HCT116 (cell line): ENCODE results near the gene CTSW. TPM values are rescaled to one million over a fixed set of nuclear protein-coding genes. Genes with fewer than 3 reads are reported as not detected.

Source experiments
- ATAC-seq: fragments of 200-7000 bp; cut with Tn5 transposase; 2 replicates; pipeline ENCODE4 v1.9.1; 2020; ENCODE audit warnings: mild to moderate bottlenecking, moderate library complexity
- BruUV-seq: library from RNA; stranded (reverse); fragments of 400-500 nt; replicated peaks from 2 replicates; lab custom pipeline; 2021; lab: Mats Ljungman, UMichigan
- CTCF ChIA-PET: fragments of 300-600 bp; sonication (Branson Sonifier 250); formaldehyde crosslinking; loops from one replicate; lab custom pipeline; 2021; ENCODE audit warnings: antibody characterized with exemption; lab: Charles Lee
- POLR2A ChIA-PET: fragments of 300-600, 350-600 bp; sonication (Branson Sonifier 250); formaldehyde crosslinking; loops from one replicate; lab custom pipeline; 2021; ENCODE audit warnings: antibody characterized with exemption; lab: Charles Lee
- RAD21 ChIA-PET, 2 experiments: fragments of 300-600 bp; sonication (Branson Sonifier 250); formaldehyde crosslinking; loops; one replicate each; lab custom pipeline; 2023; ENCODE audit warnings: low total read pairs in 2 of 2; ENCODE audit not compliant: uncharacterized antibody in 2 of 2, unreplicated experiment in 2 of 2, low non-redundant PET in 1 of 2; lab: Charles Lee
- DNase-seq: peaks from one replicate; pipeline ENCODE4 v3.0.0-alpha.2; 2010; ENCODE audit warnings: low read depth, low spot score
- H2AFZ ChIP-seq: fragments of 200-600 bp; shearing (Covaris generic), sonication (generic); 2 replicates; pipeline ENCODE4 v1.6.1; 2017; ENCODE audit warnings: low read depth, mixed run types, mixed read lengths, antibody characterized with exemption, low read length; ENCODE audit not compliant: poor library complexity, severe bottlenecking
- H3K27ac ChIP-seq: 2 replicates; pipeline ENCODE4 v1.5.1; 2012; ENCODE audit warnings: low read depth, low read length
- H3K27me3 ChIP-seq: fragments of 200-600 bp; sonication (generic); 2 replicates; pipeline ENCODE4 v1.6.1; 2016; ENCODE audit warnings: mixed run types, low read length, mixed read lengths; ENCODE audit not compliant: insufficient read depth
- H3K36me3 ChIP-seq, 2 experiments: fragments of 200-500 bp in 1 of 2; fragments of 200-600 bp in 1 of 2; sonication (Bioruptor generic) in 1 of 2; sonication (generic) in 1 of 2; 2 replicates each; pipeline versions ENCODE4 v1.5.1 to v1.6.1; 2014 to 2016; ENCODE audit warnings: low read length in 2 of 2, inconsistent platforms in 1 of 2, mixed read lengths in 1 of 2, mixed run types in 1 of 2; ENCODE audit not compliant: insufficient read depth in 2 of 2, control insufficient read depth in 1 of 2
- H3K4me1 ChIP-seq, 2 experiments: fragments of 200-600 bp in 1 of 2; sonication (generic) in 1 of 2; 2 replicates each; pipeline versions ENCODE4 v1.5.1 to v1.6.1; 2012 to 2017; ENCODE audit warnings: low read length in 2 of 2, inconsistent platforms in 1 of 2, mild to moderate bottlenecking in 1 of 2, mixed read lengths in 1 of 2, mixed run types in 1 of 2, moderate library complexity in 1 of 2; ENCODE audit not compliant: insufficient read depth in 2 of 2, control insufficient read depth in 1 of 2
- H3K4me2 ChIP-seq: fragments of 200-600 bp; sonication (generic); 2 replicates; pipeline ENCODE4 v1.6.1; 2017; ENCODE audit warnings: mixed run types, low read length, mixed read lengths
- H3K4me3 ChIP-seq, 2 experiments: fragments of 200-600 bp in 1 of 2; sonication (generic) in 1 of 2; replicated peaks in 1 of 2; 2 replicates each; pipeline ENCODE4 v1.5.1; 2011 to 2016; ENCODE audit warnings: low read length in 2 of 2, control low read depth in 1 of 2, low read depth in 1 of 2, mild to moderate bottlenecking in 1 of 2, mixed read lengths in 1 of 2, mixed run types in 1 of 2
- H3K79me2 ChIP-seq: fragments of 200-600 bp; sonication (generic); 2 replicates; pipeline ENCODE4 v1.6.1; 2017; ENCODE audit warnings: mild to moderate bottlenecking, mixed run types, low read length, moderate library complexity, mixed read lengths; ENCODE audit not compliant: insufficient read depth
- H3K9ac ChIP-seq: fragments of 200-600 bp; sonication (generic); 2 replicates; pipeline ENCODE4 v1.6.1; 2016; ENCODE audit warnings: low read length, mixed read lengths
- H3K9me2 ChIP-seq: fragments of 200-600 bp; sonication (generic), shearing (Covaris generic); 2 replicates; pipeline ENCODE4 v1.6.1; 2017; ENCODE audit warnings: mixed run types, mild to moderate bottlenecking, moderate library complexity; ENCODE audit not compliant: insufficient read depth
- H3K9me3 ChIP-seq, 2 experiments: fragments of 200-500 bp in 1 of 2; fragments of 200-600 bp in 1 of 2; sonication (Bioruptor generic) in 1 of 2; sonication (generic) in 1 of 2; 2 replicates each; pipeline ENCODE4 v1.6.1; 2014 to 2017; ENCODE audit warnings: low read length in 2 of 2, mixed read lengths in 2 of 2, inconsistent platforms in 1 of 2, low read depth in 1 of 2, mild to moderate bottlenecking in 1 of 2, mixed run types in 1 of 2, moderate library complexity in 1 of 2; ENCODE audit not compliant: control insufficient read depth in 1 of 2, insufficient read depth in 1 of 2
- H4K20me1 ChIP-seq: fragments of 200-600 bp; sonication (generic), shearing (Covaris generic); 2 replicates; pipeline ENCODE4 v1.6.1; 2017; ENCODE audit warnings: mixed run types, mild to moderate bottlenecking, moderate library complexity; ENCODE audit not compliant: insufficient read depth
- CBX3 ChIP-seq: IDR thresholded peaks from 2 replicates; pipeline ENCODE4 v1.6.1; 2012; ENCODE audit warnings: low read depth
- CEBPB ChIP-seq: IDR thresholded peaks from 2 replicates; pipeline ENCODE4 v1.6.1; 2012; ENCODE audit warnings: low read depth
- CTCF ChIP-seq, 3 experiments: fragments of 200-600 bp in 1 of 3; sonication (generic) in 1 of 3; IDR thresholded peaks in 2 of 3; conservative IDR thresholded peaks in 1 of 3; 2 replicates each; pipeline ENCODE4 v1.5.1; 2012 to 2017; ENCODE audit warnings: low read depth in 2 of 3, low read length in 2 of 3, antibody characterized with exemption in 1 of 3, borderline replicate concordance in 1 of 3, control low read depth in 1 of 3, mild to moderate bottlenecking in 1 of 3, mixed read lengths in 1 of 3, mixed run types in 1 of 3, moderate library complexity in 1 of 3; ENCODE audit not compliant: insufficient read depth in 1 of 3
- EGR1 ChIP-seq: IDR thresholded peaks from 2 replicates; pipeline ENCODE4 v1.6.1; 2012; ENCODE audit warnings: low read depth
- ELF1 ChIP-seq: IDR thresholded peaks from 2 replicates; pipeline ENCODE4 v1.6.1; 2012; ENCODE audit warnings: low read depth, borderline replicate concordance
- EZH2 ChIP-seq: fragments of 200-600 bp; sonication (generic); IDR thresholded peaks from 2 replicates; pipeline ENCODE4 v1.6.1; 2017; ENCODE audit warnings: antibody characterized with exemption, mixed run types
- FOSL1 ChIP-seq: IDR thresholded peaks from 2 replicates; pipeline ENCODE4 v1.6.1; 2012; ENCODE audit warnings: low read depth
- JUND ChIP-seq: IDR thresholded peaks from 2 replicates; pipeline ENCODE4 v1.6.1; 2012
- POLR2A ChIP-seq: IDR thresholded peaks from 2 replicates; pipeline ENCODE4 v1.7.0; 2011; ENCODE audit warnings: borderline replicate concordance; ENCODE audit not compliant: insufficient read depth, insufficient read length; ENCODE audit errors: extremely low read depth
- POLR2AphosphoS5 ChIP-seq: IDR thresholded peaks from 2 replicates; pipeline ENCODE4 v1.6.1; 2011; ENCODE audit warnings: mild to moderate bottlenecking, low read depth, low read length, moderate library complexity
- RAD21 ChIP-seq: IDR thresholded peaks from 2 replicates; pipeline ENCODE4 v1.6.1; 2012; ENCODE audit warnings: low read depth, mild to moderate bottlenecking
- SIN3A ChIP-seq: IDR thresholded peaks from 2 replicates; pipeline ENCODE4 v1.6.1; 2012; ENCODE audit warnings: low read depth
- SP1 ChIP-seq: IDR thresholded peaks from 2 replicates; pipeline ENCODE4 v1.6.1; 2012; ENCODE audit warnings: low read depth
- SRF ChIP-seq: IDR thresholded peaks from 2 replicates; pipeline ENCODE4 v1.6.1; 2012; ENCODE audit warnings: low read depth
- TCF7L2 ChIP-seq: IDR thresholded peaks from 2 replicates; pipeline ENCODE4 v1.7.0; 2011; ENCODE audit warnings: borderline replicate concordance, inconsistent platforms; ENCODE audit not compliant: insufficient read depth, insufficient read length; ENCODE audit errors: extremely low read depth
- YY1 ChIP-seq: IDR thresholded peaks from 2 replicates; pipeline ENCODE4 v1.6.1; 2011; ENCODE audit warnings: low read length, low read depth, moderate library complexity, mild to moderate bottlenecking; ENCODE audit not compliant: insufficient replicate concordance; ENCODE audit errors: extremely low read depth
- ZFX ChIP-seq: fragments of 450-650 bp; IDR thresholded peaks from 2 replicates; pipeline ENCODE4 v1.6.1; 2017
- intact Hi-C: fragments of 100-400 bp; cut with micrococcal nuclease; formaldehyde crosslinking; loops from 2 replicates; pipeline ENCODE4 v1.10.0; 2022
- total RNA-seq: library from RNA; stranded (reverse); gene quantifications from one replicate; pipeline ENCODE4 v1.2.1, GENCODE V29; 2021; ENCODE audit not compliant: unreplicated experiment
- TF ChIP-seq, protein P1 (sequence below): IDR thresholded peaks from 2 replicates; pipeline ENCODE4 v1.6.1; 2012
- TF ChIP-seq, protein P2 (sequence below): IDR thresholded peaks from 2 replicates; pipeline ENCODE4 v1.6.1; 2011; ENCODE audit warnings: mild to moderate bottlenecking, low read length, moderate library complexity; ENCODE audit not compliant: insufficient replicate concordance; ENCODE audit errors: extremely low read depth
- TF ChIP-seq, protein P3 (sequence below): IDR thresholded peaks from 2 replicates; pipeline ENCODE4 v1.6.1; 2012

The CTSW gene
- total RNA-seq, 1 experiment from 2014 or later = not detected

GRCh38 chr11:65869643-65870306 is 9.9 kb upstream of the CTSW start:
- ChIA-PET RAD21 (no interaction called here), POLR2A (interaction anchor here (1.5 to 4.8 kb wide), 3 partner anchors 10 to 20 kb away, joined by 4 to 36 read pairs (median 5); partner anchors contain the start of genes CCDC85B, CFL1 and MUS81), CTCF (interaction anchor here (2.1 kb wide), 1 partner anchor 10 kb away, joined by 12 read pairs; the partner anchor contains the start of gene MUS81)
- Histone ChIP-seq H3K9ac (no peak overlapping the region), H3K27me3 (no peaks in the 10 kb centered on the region), H4K20me1 (no peaks in the 10 kb centered on the region), H3K36me3 (peaks cover 2 to 3% of the 10 kb centered on the region in 2 experiments; a peak in 3 of 4 replicates), H3K79me2 (no peaks in the 10 kb centered on the region), H3K9me2 (no peaks in the 10 kb centered on the region), H3K4me2 (no peak overlapping the region), H3K9me3 (no peaks in the 10 kb centered on the region), H3K4me1 (peaks cover 10 to 13% of the 10 kb centered on the region in 2 experiments; a peak in 3 of 4 replicates), H2AFZ (no peak overlapping the region), H3K4me3 (no peak overlapping the region), H3K27ac (no peak overlapping the region)
- TF ChIP-seq SIN3A = no peak
- TF ChIP-seq POLR2A = no peak
- no peak for TF ChIP-seq TCF7L2
- no peak for TF ChIP-seq SRF
- TF ChIP-seq EGR1 = no peak
- no peak for TF ChIP-seq ELF1
- TF ChIP-seq ZFX = no peak
- TF ChIP-seq JUND = no peak
- TF ChIP-seq CBX3 = no peak
- TF ChIP-seq, protein P1, sequence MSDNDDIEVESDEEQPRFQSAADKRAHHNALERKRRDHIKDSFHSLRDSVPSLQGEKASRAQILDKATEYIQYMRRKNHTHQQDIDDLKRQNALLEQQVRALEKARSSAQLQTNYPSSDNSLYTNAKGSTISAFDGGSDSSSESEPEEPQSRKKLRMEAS = no peak
- TF ChIP-seq CEBPB = no peak
- TF ChIP-seq YY1 = no peak
- TF ChIP-seq, protein P2, sequence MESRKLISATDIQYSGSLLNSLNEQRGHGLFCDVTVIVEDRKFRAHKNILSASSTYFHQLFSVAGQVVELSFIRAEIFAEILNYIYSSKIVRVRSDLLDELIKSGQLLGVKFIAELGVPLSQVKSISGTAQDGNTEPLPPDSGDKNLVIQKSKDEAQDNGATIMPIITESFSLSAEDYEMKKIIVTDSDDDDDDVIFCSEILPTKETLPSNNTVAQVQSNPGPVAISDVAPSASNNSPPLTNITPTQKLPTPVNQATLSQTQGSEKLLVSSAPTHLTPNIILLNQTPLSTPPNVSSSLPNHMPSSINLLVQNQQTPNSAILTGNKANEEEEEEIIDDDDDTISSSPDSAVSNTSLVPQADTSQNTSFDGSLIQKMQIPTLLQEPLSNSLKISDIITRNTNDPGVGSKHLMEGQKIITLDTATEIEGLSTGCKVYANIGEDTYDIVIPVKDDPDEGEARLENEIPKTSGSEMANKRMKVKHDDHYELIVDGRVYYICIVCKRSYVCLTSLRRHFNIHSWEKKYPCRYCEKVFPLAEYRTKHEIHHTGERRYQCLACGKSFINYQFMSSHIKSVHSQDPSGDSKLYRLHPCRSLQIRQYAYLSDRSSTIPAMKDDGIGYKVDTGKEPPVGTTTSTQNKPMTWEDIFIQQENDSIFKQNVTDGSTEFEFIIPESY = no peak
- TF ChIP-seq FOSL1 = no peak
- TF ChIP-seq CTCF (IDR thresholded peaks at IDR 0.05 in 2 of 3, conservative IDR thresholded peaks at IDR 0.05 in 1 of 3; ENCODE audit: borderline replicate concordance in 1 of 3, insufficient read depth in 1 of 3, low read depth in 2 of 3, low read length in 2 of 3) = no peak
- no peak for TF ChIP-seq POLR2AphosphoS5
- TF ChIP-seq EZH2 = no peak
- TF ChIP-seq SP1 = no peak
- TF ChIP-seq, protein P3, sequence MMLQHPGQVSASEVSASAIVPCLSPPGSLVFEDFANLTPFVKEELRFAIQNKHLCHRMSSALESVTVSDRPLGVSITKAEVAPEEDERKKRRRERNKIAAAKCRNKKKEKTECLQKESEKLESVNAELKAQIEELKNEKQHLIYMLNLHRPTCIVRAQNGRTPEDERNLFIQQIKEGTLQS = no peak
- TF ChIP-seq RAD21 = no peak
- ATAC-seq = no peak
- no TSS peak for BruUV-seq
- intact Hi-C loops = loop anchor here (5.0 kb wide), 1 partner anchor 157 kb away; the partner anchor contains the start of gene KAT5
- DNase-seq = no peak
